B cell (primary cell): ENCODE measurements around the gene AGPAT1. TPM values are rescaled to one million over a fixed set of nuclear protein-coding genes. Genes with fewer than 3 reads are reported as not detected.

Experiments
- ATAC-seq: fragments of 200-7000 bp; cut with Tn5 transposase; one replicate; pipeline ENCODE4 v1.10.0; 2021; ENCODE audit warnings: low read depth, mild to moderate bottlenecking, moderate number of reproducible peaks, moderate library complexity
- CTCF ChIA-PET: fragments of 350-600 bp; sonication (Branson Sonifier 250); formaldehyde crosslinking; loops from one replicate; lab custom pipeline; 2021; ENCODE audit warnings: antibody characterized with exemption, inconsistent platforms; lab: Charles Lee
- POLR2A ChIA-PET: fragments of 350-600 bp; sonication (Branson Sonifier 250); formaldehyde crosslinking; loops from one replicate; lab custom pipeline; 2021; ENCODE audit warnings: antibody characterized with exemption; lab: Charles Lee
- DNase-seq: peaks from one replicate; pipeline ENCODE4 v3.0.0; 2013
- H2AFZ ChIP-seq: 2 replicates; pipeline ENCODE4 v1.6.1; 2012; ENCODE audit warnings: mild to moderate bottlenecking, low read depth, low read length; ENCODE audit not compliant: insufficient read depth, poor library complexity, severe bottlenecking
- H3K27ac ChIP-seq, 2 donors: 1 replicate in 1 of 2; 2 replicates in 1 of 2; pipeline ENCODE4 v1.5.1; 2012 to 2013; ENCODE audit warnings: low read length in 2 of 2, mild to moderate bottlenecking in 2 of 2, moderate library complexity in 1 of 2
- H3K27me3 ChIP-seq, 4 experiments: fragments of 200-600 bp in 1 of 4; sonication (generic) in 1 of 4; replicated peaks in 1 of 4; 1 replicate in 2 of 4; 2 replicates in 2 of 4; pipeline versions ENCODE4 v1.6.1 to v1.7.0; 2013 to 2016; ENCODE audit warnings: low read length in 3 of 4, mild to moderate bottlenecking in 2 of 4, mixed read lengths in 1 of 4, moderate library complexity in 1 of 4; ENCODE audit not compliant: insufficient read depth in 4 of 4, control insufficient read depth in 3 of 4; ENCODE audit errors: control extremely low read depth in 1 of 4
- H3K36me3 ChIP-seq, 2 experiments: replicated peaks in 1 of 2; 1 replicate in 1 of 2; 2 replicates in 1 of 2; pipeline versions ENCODE4 v1.6.1 to v1.7.1; 2013; ENCODE audit warnings: low read length in 1 of 2; ENCODE audit not compliant: insufficient read depth in 2 of 2, control insufficient read depth in 1 of 2; ENCODE audit errors: control extremely low read depth in 1 of 2, extremely low read depth in 1 of 2
- H3K4me1 ChIP-seq, 2 donors: fragments of 200-600 bp in 1 of 2; sonication (generic) in 1 of 2; 1 replicate in 1 of 2; 2 replicates in 1 of 2; pipeline versions ENCODE4 v1.5.1 to v1.6.1; 2013 to 2017; ENCODE audit warnings: low read length in 2 of 2; ENCODE audit not compliant: control insufficient read depth in 2 of 2, insufficient read depth in 2 of 2
- H3K4me2 ChIP-seq: replicated peaks from 2 replicates; pipeline ENCODE3; 2012; ENCODE audit warnings: mild to moderate bottlenecking, low read depth, low read length; ENCODE audit not compliant: poor library complexity, severe bottlenecking
- H3K4me3 ChIP-seq, 5 experiments: fragments of 200-600 bp in 1 of 5; sonication (generic) in 1 of 5; 1 replicate in 3 of 5; 2 replicates in 2 of 5; pipeline versions ENCODE4 v1.5.1 to v1.7.0; 2011 to 2016; ENCODE audit warnings: low read length in 4 of 5, mild to moderate bottlenecking in 4 of 5, low read depth in 2 of 5, control low read depth in 1 of 5, moderate library complexity in 1 of 5; ENCODE audit not compliant: insufficient read depth in 1 of 5; ENCODE audit errors: control extremely low read depth in 1 of 5, extremely low read depth in 1 of 5
- H3K79me2 ChIP-seq: fragments of 200-600 bp; sonication (generic); one replicate; pipeline ENCODE4 v1.6.0; 2016; ENCODE audit warnings: low read length; ENCODE audit not compliant: control insufficient read depth, insufficient read depth
- H3K9ac ChIP-seq: fragments of 200-600 bp; sonication (generic); 2 replicates; pipeline ENCODE4 v1.6.1; 2017; ENCODE audit warnings: mild to moderate bottlenecking, low read length, moderate library complexity
- H3K9me3 ChIP-seq, 3 donors: one replicate each; pipeline versions ENCODE4 v1.6.1 to v1.7.1; 2013; ENCODE audit warnings: low read length in 2 of 3; ENCODE audit not compliant: control insufficient read depth in 2 of 3, insufficient read depth in 1 of 3; ENCODE audit errors: control extremely low read depth in 1 of 3
- H4K20me1 ChIP-seq: 2 replicates; pipeline ENCODE4 v1.6.0; 2012; ENCODE audit warnings: mild to moderate bottlenecking, low read length; ENCODE audit not compliant: insufficient read depth, control insufficient read depth, poor library complexity, severe bottlenecking
- H3K27ac Mint-ChIP-seq: one replicate; pipeline ENCODE4 v1.8.0; 2021; ENCODE audit warnings: mixed read lengths
- H3K27me3 Mint-ChIP-seq: one replicate; pipeline ENCODE4 v1.8.0; 2021; ENCODE audit warnings: mixed read lengths
- H3K4me1 Mint-ChIP-seq: one replicate; pipeline ENCODE4 v1.8.0; 2021; ENCODE audit warnings: mixed read lengths
- H3K4me3 Mint-ChIP-seq: one replicate; pipeline ENCODE4 v1.8.0; 2021; ENCODE audit warnings: mixed read lengths
- H3K9me3 Mint-ChIP-seq: one replicate; pipeline ENCODE4 v1.8.0; 2022; ENCODE audit warnings: mixed read lengths; ENCODE audit not compliant: insufficient read depth
- EZH2 ChIP-seq: IDR thresholded peaks from 2 replicates; pipeline ENCODE4 v1.6.1; 2012; ENCODE audit warnings: borderline replicate concordance, low read depth, mild to moderate bottlenecking, moderate library complexity, low read length; ENCODE audit not compliant: insufficient read depth, poor library complexity, severe bottlenecking
- WGBS: methylation state at CpG from one replicate; pipeline ENCODE4 v1.1.5; 2013; ENCODE audit warnings: missing lambda C conversion rate; ENCODE audit not compliant: insufficient coverage; 5-methylcytosine and 5-hydroxymethylcytosine counted together
- intact Hi-C: fragments of 100-400 bp; cut with micrococcal nuclease; formaldehyde crosslinking; loops from one replicate; pipeline ENCODE4 v1.10.0; 2022
- polyA plus RNA-seq: library from polyadenylated mRNA; depleted of rRNA; stranded (reverse); fragments of >200 nt; gene quantifications from 2 replicates; pipeline ENCODE4 v1.2.3, GENCODE V29; 2012
- total RNA-seq, 2 donors: library from RNA; stranded (reverse); fragments of 120-200 nt in 1 of 2; gene quantifications; 1 replicate in 1 of 2; 2 replicates in 1 of 2; pipeline versions ENCODE4 v1.2.3 to v1.2.4, GENCODE V29; 2013 to 2022
- TF ChIP-seq, protein P1 (sequence below): fragments of 200-600 bp; IDR thresholded peaks from one replicate; pipeline ENCODE4 v1.8.0; 2022; ENCODE audit warnings: antibody characterized with exemption, mild to moderate bottlenecking

AGPAT1 gene
- total and polyA plus RNA-seq, 2 donors (not counting 1 experiment from before 2014, with no cell fraction given), result 29.8 to 37.1 TPM

DNA sequence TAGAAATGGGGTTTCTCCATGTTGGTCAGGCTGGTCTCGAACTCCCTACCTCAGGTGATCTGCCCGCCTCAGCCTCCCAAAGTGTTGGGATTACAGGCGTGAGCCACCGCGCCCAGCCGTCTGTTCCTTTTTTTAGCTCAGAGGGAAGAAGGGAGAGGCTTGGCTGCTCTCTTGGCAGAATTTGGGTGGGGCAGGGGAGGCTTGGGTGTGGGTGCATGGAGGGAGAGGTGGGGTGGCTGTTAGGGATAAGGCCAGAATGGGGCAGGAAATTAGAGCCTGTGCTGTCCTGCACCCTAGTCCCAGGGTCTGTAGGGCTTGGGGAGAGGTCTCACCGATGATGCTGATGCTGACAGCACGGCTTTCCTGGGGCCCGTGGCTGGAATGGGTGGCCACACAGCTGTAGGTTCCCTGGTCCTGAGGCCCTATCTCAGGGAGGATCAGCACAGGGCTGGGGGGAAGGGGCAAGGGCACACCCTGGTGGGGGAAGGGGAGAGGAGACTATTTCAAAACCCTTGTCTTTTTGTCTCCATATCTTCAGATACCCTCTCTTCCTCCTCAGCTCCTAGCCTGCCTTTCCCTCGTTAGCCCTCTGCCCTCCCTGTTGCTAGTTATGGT is 6.1 kb upstream of the AGPAT1 start:
- H3K9ac ChIP-seq, result no peak overlapping the region
- H3K27me3 Mint-ChIP-seq, result no peaks in the 10 kb centered on the region
- H3K27me3 ChIP-seq, result no peaks in the 10 kb centered on the region
- DNase-seq (peak; percentile 12), ATAC-seq (no peak)
- CTCF ChIA-PET, result interaction anchor here (1.0 kb wide), 1 partner anchor 13 kb away, joined by 3 read pairs; no protein-coding TSS in a partner anchor
- intact Hi-C loops, result no loop called here
- no peak overlapping the region for H3K4me3 ChIP-seq
- TF ChIP-seq EZH2, result no peak
- TF ChIP-seq, protein P1, sequence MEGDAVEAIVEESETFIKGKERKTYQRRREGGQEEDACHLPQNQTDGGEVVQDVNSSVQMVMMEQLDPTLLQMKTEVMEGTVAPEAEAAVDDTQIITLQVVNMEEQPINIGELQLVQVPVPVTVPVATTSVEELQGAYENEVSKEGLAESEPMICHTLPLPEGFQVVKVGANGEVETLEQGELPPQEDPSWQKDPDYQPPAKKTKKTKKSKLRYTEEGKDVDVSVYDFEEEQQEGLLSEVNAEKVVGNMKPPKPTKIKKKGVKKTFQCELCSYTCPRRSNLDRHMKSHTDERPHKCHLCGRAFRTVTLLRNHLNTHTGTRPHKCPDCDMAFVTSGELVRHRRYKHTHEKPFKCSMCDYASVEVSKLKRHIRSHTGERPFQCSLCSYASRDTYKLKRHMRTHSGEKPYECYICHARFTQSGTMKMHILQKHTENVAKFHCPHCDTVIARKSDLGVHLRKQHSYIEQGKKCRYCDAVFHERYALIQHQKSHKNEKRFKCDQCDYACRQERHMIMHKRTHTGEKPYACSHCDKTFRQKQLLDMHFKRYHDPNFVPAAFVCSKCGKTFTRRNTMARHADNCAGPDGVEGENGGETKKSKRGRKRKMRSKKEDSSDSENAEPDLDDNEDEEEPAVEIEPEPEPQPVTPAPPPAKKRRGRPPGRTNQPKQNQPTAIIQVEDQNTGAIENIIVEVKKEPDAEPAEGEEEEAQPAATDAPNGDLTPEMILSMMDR, result no peak
- no peak overlapping the region for H2AFZ ChIP-seq
- no peak overlapping the region for H3K27ac ChIP-seq
- peaks cover 0 to 52% of the 10 kb centered on the region in 2 experiments for H3K36me3 ChIP-seq
- H4K20me1 ChIP-seq, result no peaks in the 10 kb centered on the region
- H3K4me3 Mint-ChIP-seq, result no peak overlapping the region
- 96% methylated on average over 10 of the region's 10 CpGs for WGBS
- peaks cover 28% of the 10 kb centered on the region for H3K79me2 ChIP-seq
- no peaks in the 10 kb centered on the region for H3K9me3 Mint-ChIP-seq
- peaks cover 16 to 24% of the 10 kb centered on the region in 2 donors for H3K4me1 ChIP-seq
- POLR2A ChIA-PET, result interaction anchor here (1.2 kb wide), 1 partner anchor 8 kb away, joined by 4 read pairs; the partner anchor contains the start of gene PBX2
- H3K4me1 Mint-ChIP-seq, result peaks cover 52% of the 10 kb centered on the region
- H3K9me3 ChIP-seq, result no peaks in the 10 kb centered on the region
- H3K27ac Mint-ChIP-seq, result peak overlapping the region; percentile 37
- H3K4me2 ChIP-seq, result no peak overlapping the region

- Histone ChIP-seq H2AFZ (no peak overlapping the region), H3K27me3 (no peaks in the 10 kb centered on the region), H3K36me3 (peaks cover 0 to 45% of the 10 kb centered on the region in 2 experiments), H4K20me1 (no peaks in the 10 kb centered on the region), H3K9me3 (no peaks in the 10 kb centered on the region), H3K79me2 (peaks cover 28% of the 10 kb centered on the region), H3K27ac (no peak overlapping the region), H3K4me3 (no peak overlapping the region), H3K9ac (no peak overlapping the region), H3K4me2 (no peak overlapping the region), H3K4me1 (peaks cover 23 to 26% of the 10 kb centered on the region in 2 donors)
- ChIA-PET POLR2A (no interaction called here), CTCF (no interaction called here)
- Mint-ChIP-seq H3K9me3 (no peaks in the 10 kb centered on the region), H3K27me3 (no peaks in the 10 kb centered on the region), H3K4me1 (peaks cover 52% of the 10 kb centered on the region), H3K27ac (peak overlapping the region; percentile 20), H3K4me3 (no peak overlapping the region)
- ATAC-seq (no peak), DNase-seq (peak; percentile 4)
- 94% methylated on average over 13 of the region's 15 CpGs for WGBS
- intact Hi-C loops, result no loop called here
- TF ChIP-seq EZH2, result no peak
- TF ChIP-seq, protein P1, result no peak
Measured at GRCh38 chr6:32181148-32181702, 5.3 kb upstream of the AGPAT1 start.
